Left cardiac atrium (tissue), 2 donors: ENCODE results near the gene PCIF1. TPM values are rescaled to one million over a fixed set of nuclear protein-coding genes. Genes with fewer than 3 reads are reported as not detected.

ENCODE experiments used
- total RNA-seq, 2 donors: library from RNA; stranded (reverse); fragmentation: NEBNext Ultra II Directional; extraction: Animal tissue kit (Norgen Biotek cat#: 25700); gene quantifications; one replicate each; pipeline ENCODE4 v1.2.1, GENCODE V29; 2021
- donor health status: DM: no; HTN: yes; CAD: no; lungs with severe emphysema.
- donor health status: DM: yes; HTN: yes; CAD: no.

PCIF1 gene
- total RNA-seq, 2 donors from 2014 or later = 23.1 to 27.6 TPM

Other genes starting within 250 kb of the PCIF1 start
- gene WFDC13, start 232.6 kb upstream of the PCIF1 start, total RNA-seq = not detected
- not detected for gene WFDC10B, start 229.7 kb upstream of the PCIF1 start, total RNA-seq
- gene SPINT4, start 212.3 kb upstream of the PCIF1 start, total RNA-seq = not detected
- under 1 TPM in 1 of 2 donors, not detected in 1; 0.39 TPM for gene WFDC3, start 142.8 kb upstream of the PCIF1 start, total RNA-seq
- gene DNTTIP1, start 142.7 kb upstream of the PCIF1 start, total RNA-seq = 10 to 100 TPM; 18.2 to 18.9 TPM
- gene UBE2C, start 122.0 kb upstream of the PCIF1 start, total RNA-seq = 1 to 10 TPM in 1 of 2 donors, under 1 TPM in 1; 0.73 to 1.6 TPM
- gene TNNC2, start 107.4 kb upstream of the PCIF1 start, total RNA-seq = under 1 TPM in 1 of 2 donors, not detected in 1; 0.32 TPM
- gene SNX21, start 100.9 kb upstream of the PCIF1 start, total RNA-seq = 10 to 100 TPM; 23.2 to 30.2 TPM
- gene ACOT8, start 77.3 kb upstream of the PCIF1 start, total RNA-seq = 10 to 100 TPM; 20.2 to 21.4 TPM
- gene ZSWIM3, start 77.1 kb upstream of the PCIF1 start, total RNA-seq = 1 to 10 TPM; 1.7 to 2.5 TPM
- gene ZSWIM1, start 53.5 kb upstream of the PCIF1 start, total RNA-seq = 10 to 100 TPM; 10.7 to 11.5 TPM
- 1 to 10 TPM; 1.6 to 2.2 TPM for gene SPATA25, start 47.1 kb upstream of the PCIF1 start, total RNA-seq
- 10 to 100 TPM in 1 of 2 donors, 1 to 10 TPM in 1; 6.0 to 11.1 TPM for gene NEURL2, start 43.5 kb upstream of the PCIF1 start, total RNA-seq
- gene CTSA, start 43.3 kb upstream of the PCIF1 start, total RNA-seq = 100 to 1,000 TPM; 107 to 108 TPM
- gene PLTP, start 22.5 kb upstream of the PCIF1 start, total RNA-seq = 100 to 1,000 TPM in 1 of 2 donors, 10 to 100 TPM in 1; 86.4 to 397 TPM
- gene ZNF335, start 37.5 kb downstream of the PCIF1 start, total RNA-seq = 1 to 10 TPM; 9.1 to 9.8 TPM
- 1 to 10 TPM; 1.1 to 1.4 TPM for gene MMP9, start 74.2 kb downstream of the PCIF1 start, total RNA-seq
- 1 to 10 TPM; 2.6 to 3.2 TPM for gene SLC12A5, start 94.5 kb downstream of the PCIF1 start, total RNA-seq
- 10 to 100 TPM; 19.6 to 21.1 TPM for gene NCOA5, start 155.3 kb downstream of the PCIF1 start, total RNA-seq
- gene CD40, start 183.6 kb downstream of the PCIF1 start, total RNA-seq = 10 to 100 TPM; 11.1 to 13.7 TPM